ENCODE results near the gene ATAD3C. TPM values are rescaled to one million over a fixed set of nuclear protein-coding genes. Genes with fewer than 3 reads are reported as not detected.
A peak's percentile ranks its signal among the peaks of the same experiment; 100 is the strongest.

Gene ATAD3C
- total and polyA plus RNA-seq, 12 donors = under 0.01 to 1.4 (median 0.69) TPM; not detected in 3

DNA sequence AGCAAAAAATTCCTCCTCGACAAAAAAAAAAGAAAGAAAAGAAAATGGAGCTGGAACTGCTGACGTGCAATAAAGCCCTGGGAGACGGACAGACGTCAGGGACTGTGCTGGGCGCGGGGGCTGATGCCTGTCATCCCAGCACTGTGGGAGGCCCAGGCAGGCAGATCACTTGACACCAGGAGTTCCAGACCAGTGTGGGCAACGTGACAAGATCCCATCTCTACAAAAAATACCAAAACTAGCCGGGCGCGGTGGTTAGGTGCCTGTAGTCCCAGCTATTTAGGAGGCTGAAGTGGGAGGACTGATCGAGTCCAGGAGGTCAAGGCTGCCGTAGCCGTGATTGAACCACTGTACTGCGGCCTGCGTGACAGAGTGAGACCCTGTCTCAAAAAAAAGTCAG lies 24.8 kb upstream of the ATAD3C start:
- H3K4me3 ChIP-seq = no peak overlapping the region
- H3K9me3 ChIP-seq (replicated peaks in 1 of 3) = no peaks in the 10 kb centered on the region
- DNase-seq = peak in 1 of 7 donors; percentile 6
- intact Hi-C loops (cut with DNase I) = no loop called here
- TF ChIP-seq POLR2A (IDR thresholded peaks at IDR 0.05) = no peak
- TF ChIP-seq, protein P1, sequence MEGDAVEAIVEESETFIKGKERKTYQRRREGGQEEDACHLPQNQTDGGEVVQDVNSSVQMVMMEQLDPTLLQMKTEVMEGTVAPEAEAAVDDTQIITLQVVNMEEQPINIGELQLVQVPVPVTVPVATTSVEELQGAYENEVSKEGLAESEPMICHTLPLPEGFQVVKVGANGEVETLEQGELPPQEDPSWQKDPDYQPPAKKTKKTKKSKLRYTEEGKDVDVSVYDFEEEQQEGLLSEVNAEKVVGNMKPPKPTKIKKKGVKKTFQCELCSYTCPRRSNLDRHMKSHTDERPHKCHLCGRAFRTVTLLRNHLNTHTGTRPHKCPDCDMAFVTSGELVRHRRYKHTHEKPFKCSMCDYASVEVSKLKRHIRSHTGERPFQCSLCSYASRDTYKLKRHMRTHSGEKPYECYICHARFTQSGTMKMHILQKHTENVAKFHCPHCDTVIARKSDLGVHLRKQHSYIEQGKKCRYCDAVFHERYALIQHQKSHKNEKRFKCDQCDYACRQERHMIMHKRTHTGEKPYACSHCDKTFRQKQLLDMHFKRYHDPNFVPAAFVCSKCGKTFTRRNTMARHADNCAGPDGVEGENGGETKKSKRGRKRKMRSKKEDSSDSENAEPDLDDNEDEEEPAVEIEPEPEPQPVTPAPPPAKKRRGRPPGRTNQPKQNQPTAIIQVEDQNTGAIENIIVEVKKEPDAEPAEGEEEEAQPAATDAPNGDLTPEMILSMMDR (IDR thresholded peaks at IDR 0.05) = no peak
- H3K27me3 ChIP-seq = no peaks in the 10 kb centered on the region
- H3K4me1 ChIP-seq (replicated peaks in 1 of 2) = peaks cover 4 to 5% of the 10 kb centered on the region in 2 donors
- H3K27ac ChIP-seq = no peak overlapping the region
- H3K36me3 ChIP-seq (replicated peaks in 1 of 2) = no peaks in the 10 kb centered on the region
- 83 to 92% (median 89%) methylated on average over 15 of the region's 15 CpGs for WGBS, 4 donors

DNA sequence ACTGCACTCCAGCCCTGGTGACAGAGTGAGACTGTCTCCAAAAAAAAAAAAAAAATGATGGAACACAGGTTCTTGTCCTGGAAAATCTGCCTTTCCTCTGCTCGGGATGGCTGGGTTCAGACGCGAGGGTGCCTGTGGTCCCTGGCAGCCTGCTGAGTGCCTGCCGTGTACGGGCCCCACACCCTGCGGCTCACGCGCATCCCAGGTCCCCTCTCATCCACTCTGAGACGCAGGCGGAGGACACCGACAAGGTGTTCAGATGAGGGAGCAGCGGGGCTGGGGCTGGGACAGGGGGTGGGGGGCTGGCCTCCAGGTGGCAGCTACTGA lies 24.1 kb upstream of the ATAD3C start:
- 85 to 89% (median 86%) methylated on average over 9 to 12 of the region's 12 CpGs for WGBS, 4 donors
- no peaks in the 10 kb centered on the region for H3K9me3 ChIP-seq (replicated peaks in 1 of 3)
- no peak overlapping the region for H3K4me3 ChIP-seq
- DNase-seq = peak in 1 of 7 donors; percentile 9
- no peak overlapping the region for H3K27ac ChIP-seq
- TF ChIP-seq POLR2A (IDR thresholded peaks at IDR 0.05) = no peak
- TF ChIP-seq, protein P1 (IDR thresholded peaks at IDR 0.05) = no peak
- H3K27me3 ChIP-seq = no peaks in the 10 kb centered on the region
- H3K4me1 ChIP-seq (replicated peaks in 1 of 2) = peaks cover 11% of the 10 kb centered on the region in 2 donors
- intact Hi-C loops (cut with DNase I) = no loop called here
- no peaks in the 10 kb centered on the region for H3K36me3 ChIP-seq (replicated peaks in 1 of 2)

DNA sequence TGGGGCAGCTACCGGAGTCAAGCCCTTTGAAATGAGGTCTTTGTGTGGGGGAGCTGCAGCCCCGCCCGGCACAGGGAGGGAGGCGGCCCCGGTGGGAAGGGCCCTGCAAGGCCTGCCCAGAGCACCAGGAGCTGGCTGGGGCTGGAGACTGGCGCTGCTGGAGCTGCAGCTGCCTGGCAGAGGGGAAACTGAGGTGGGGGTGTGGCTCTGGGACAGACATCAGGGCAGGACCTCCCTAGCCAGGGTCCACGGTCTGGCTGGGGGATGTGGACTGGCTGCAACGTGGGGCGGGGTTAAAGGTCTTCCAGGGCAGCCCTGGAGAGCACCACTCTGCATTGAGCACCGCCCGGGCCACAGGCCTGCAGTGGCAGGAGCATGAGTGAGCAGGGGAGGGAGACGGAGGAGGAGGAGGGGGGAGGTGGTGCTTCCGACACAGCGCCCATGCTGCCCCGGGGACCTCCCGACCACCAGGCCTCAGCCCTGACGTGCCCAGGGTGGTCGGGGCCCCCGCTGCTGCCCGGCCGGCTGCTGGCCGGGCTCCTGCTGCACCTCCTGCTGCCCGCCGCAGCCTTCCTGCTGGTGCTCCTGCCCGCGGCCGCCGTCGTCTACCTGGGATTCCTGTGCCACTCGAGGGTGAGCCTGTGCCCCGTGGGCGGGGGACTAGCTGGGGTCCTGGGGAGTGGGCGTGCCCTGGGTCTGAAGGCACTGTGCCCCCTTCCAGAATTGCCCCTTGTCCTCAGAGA lies 23.6 kb upstream of the ATAD3C start:
- Histone ChIP-seq H3K36me3 (replicated peaks in 1 of 2) (no peaks in the 10 kb centered on the region), H3K27me3 (no peaks in the 10 kb centered on the region), H3K27ac (no peak overlapping the region), H3K4me1 (replicated peaks in 1 of 2) (peaks cover 16% of the 10 kb centered on the region in 2 donors), H3K4me3 (no peak overlapping the region), H3K9me3 (replicated peaks in 1 of 3) (no peaks in the 10 kb centered on the region)
- WGBS, 4 donors = 32 to 67% (median 60%) methylated on average over 3 to 32 of the region's 33 CpGs
- DNase-seq = peak in 2 of 7 donors; percentile 13 to 20
- TF ChIP-seq, protein P1 (IDR thresholded peaks at IDR 0.05) = no peak
- no peak for TF ChIP-seq POLR2A (IDR thresholded peaks at IDR 0.05)
- intact Hi-C loops (cut with DNase I) = no loop called here

DNA sequence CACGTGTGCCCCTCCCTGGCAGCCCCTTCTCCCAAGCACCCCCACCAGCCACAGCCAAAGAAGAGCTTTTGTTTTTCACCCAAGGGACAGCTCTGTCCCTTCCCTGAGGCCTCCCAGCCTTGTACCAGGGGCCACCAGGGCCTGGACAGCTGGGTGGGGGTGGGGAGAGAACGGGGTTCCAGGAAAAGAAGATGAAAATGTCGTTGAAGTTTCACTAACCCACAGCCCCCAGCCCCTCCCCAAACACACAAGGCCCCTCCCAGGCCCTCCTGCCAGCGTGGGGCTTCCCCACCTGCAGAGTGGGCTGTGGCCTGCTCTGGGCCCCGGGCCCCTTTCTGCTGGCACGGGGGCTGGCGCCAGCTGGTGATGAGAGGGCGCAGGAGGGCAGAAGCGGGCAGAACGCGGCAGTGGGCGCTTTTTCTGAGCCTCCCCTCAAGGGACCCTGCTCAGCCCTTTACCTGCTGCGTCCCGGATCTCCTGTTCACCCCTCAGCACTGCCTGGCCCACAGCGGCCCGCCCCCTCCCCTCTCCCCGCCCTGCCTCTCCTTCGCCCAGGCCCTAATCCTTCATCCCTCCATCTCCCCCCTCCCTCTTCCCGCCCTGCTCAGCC lies 22.9 kb upstream of the ATAD3C start:
- Histone ChIP-seq H3K36me3 (replicated peaks in 1 of 2) (no peaks in the 10 kb centered on the region), H3K4me3 (no peak overlapping the region), H3K27ac (no peak overlapping the region), H3K4me1 (replicated peaks in 1 of 2) (peaks cover 20 to 22% of the 10 kb centered on the region in 2 donors), H3K9me3 (replicated peaks in 1 of 3) (no peaks in the 10 kb centered on the region), H3K27me3 (no peaks in the 10 kb centered on the region)
- 42 to 60% (median 56%) methylated on average over 10 to 19 of the region's 19 CpGs for WGBS, 4 donors
- no peak for TF ChIP-seq POLR2A (IDR thresholded peaks at IDR 0.05)
- TF ChIP-seq, protein P1 (IDR thresholded peaks at IDR 0.05) = no peak
- no peak for DNase-seq
- intact Hi-C loops (cut with DNase I) = no loop called here

All from adrenal gland (tissue), 12 donors.